ENCODE measurements around the gene IGSF9.

The IGSF9 gene

GRCh38 chr1:159889821-159890252, 55.6 kb downstream of the IGSF9 start:
- POLR2A ChIA-PET, result interaction anchor here (1.0 to 1.7 kb wide), 3 partner anchors 32 to 37 kb away, joined by 3 to 6 read pairs (median 5); partner anchors contain the start of gene TAGLN2
- peak; percentile 85 for DNase-seq (ENCODE audit: extremely low spot score)
- no peak for TF ChIP-seq CTCF (IDR thresholded peaks at IDR 0.05; ENCODE audit: control extremely low read depth, extremely low read depth, low read depth, missing control alignments)
- CTCF ChIA-PET, result interaction anchor here (0.7 to 14.2 kb wide), 19 partner anchors 10 to 156 kb away, joined by 3 to 302 read pairs (median 6); partner anchors contain the start of genes CFAP45, DUSP23, FCRL6 and SLAMF8

GRCh38 chr1:159889202-159889601, 56.2 kb downstream of the IGSF9 start:
- ChIA-PET POLR2A (interaction anchor here (1.5 to 1.7 kb wide), 2 partner anchors 33 to 36 kb away, joined by 5 to 6 read pairs; partner anchors contain the start of gene TAGLN2), CTCF (interaction anchor here (0.8 to 14.2 kb wide), 14 partner anchors 9 to 118 kb away, joined by 3 to 302 read pairs (median 6); partner anchors contain the start of genes CFAP45, DUSP23, FCRL6 and SLAMF8)
- no peak for DNase-seq (ENCODE audit: extremely low spot score)
- no peak for TF ChIP-seq CTCF (IDR thresholded peaks at IDR 0.05; ENCODE audit: control extremely low read depth, extremely low read depth, low read depth, missing control alignments)

- TF ChIP-seq CTCF (IDR thresholded peaks at IDR 0.05; ENCODE audit: control extremely low read depth, extremely low read depth, low read depth, missing control alignments), result no peak
- DNase-seq (ENCODE audit: extremely low spot score), result no peak
- ChIA-PET CTCF (interaction anchor here (14.2 kb wide), 1 partner anchor 83 kb away, joined by 302 read pairs; the partner anchor contains the start of gene FCRL6), POLR2A (no interaction called here)
Measured at GRCh38 chr1:159884296-159884695, 61.1 kb downstream of the IGSF9 start.

GRCh38 chr1:159883134-159883533, 62.3 kb downstream of the IGSF9 start:
- no peak for DNase-seq (ENCODE audit: extremely low spot score)
- TF ChIP-seq CTCF (IDR thresholded peaks at IDR 0.05; ENCODE audit: control extremely low read depth, extremely low read depth, low read depth, missing control alignments), result no peak
- ChIA-PET CTCF (no interaction called here), POLR2A (no interaction called here)

- CTCF ChIA-PET, result interaction anchor here (0.8 kb wide), 2 partner anchors 10 to 83 kb away, joined by 3 read pairs; no protein-coding TSS in a partner anchor
- TF ChIP-seq CTCF (IDR thresholded peaks at IDR 0.05; ENCODE audit: control extremely low read depth, extremely low read depth, low read depth, missing control alignments), result no peak
- POLR2A ChIA-PET, result no interaction called here
- no peak for DNase-seq (ENCODE audit: extremely low spot score)
Measured at GRCh38 chr1:159882527-159882862, 62.9 kb downstream of the IGSF9 start.

GRCh38 chr1:159881622-159882526, 63.5 kb downstream of the IGSF9 start:
- DNase-seq (ENCODE audit: extremely low spot score), result no peak

More at GRCh38 chr1:159881622-159882526, 63.5 kb downstream of the IGSF9 start:
- ChIA-PET POLR2A (no interaction called here), CTCF (interaction anchor here (0.8 to 4.4 kb wide), 4 partner anchors 7 to 83 kb away, joined by 3 to 31 read pairs (median 7); no protein-coding TSS in a partner anchor)
- TF ChIP-seq CTCF (IDR thresholded peaks at IDR 0.05; ENCODE audit: control extremely low read depth, extremely low read depth, low read depth, missing control alignments), result no peak

Data from GM10248 (cell line).